K562 (cell line): Measurements from ENCODE around the gene ANKRD34A. TPM values are rescaled to one million over a fixed set of nuclear protein-coding genes. Genes with fewer than 3 reads are reported as not detected.

Source experiments
- polyA plus RNA-seq, 8 experiments: library from polyadenylated mRNA; depleted of rRNA in 4 of 8; stranded (reverse) in 5 of 8; unstranded in 3 of 8; fragments of >200 nt; fragmentation: Nextera tagmentation in 2 of 8; fragmentation: Illumina TruSeq in 1 of 8; extraction: Ambion mirVana in 2 of 8; extraction: Trizol in 1 of 8; gene quantifications; 2 replicates each; pipeline versions ENCODE4 v1.2.1 to v1.2.3, GENCODE V29; 2011 to 2014; ENCODE audit warnings: inconsistent platforms in 1 of 8, missing spikeins in 1 of 8
- total RNA-seq, 7 experiments: library from RNA; depleted of rRNA in 6 of 7; stranded (reverse); fragments of >200 nt in 6 of 7; fragmentation: Illumina TruSeq in 2 of 7; extraction: Trizol in 2 of 7; gene quantifications; 2 replicates each; pipeline versions ENCODE4 v1.2.1 to v1.2.3, GENCODE V29; 2011 to 2021; ENCODE audit warnings: low replicate concordance in 1 of 7

ANKRD34A gene
- total and polyA plus RNA-seq, 9 of the 15 experiments (the other 6 are each of a cell fraction or from before 2014, with no cell fraction given) = 0.06 to 1.6 (median 0.43) TPM

Other genes starting within 250 kb of the ANKRD34A start
Only the 7 nearest of the 14 such genes appear.
- gene ITGA10, start 54.5 kb downstream of the ANKRD34A start, total RNA-seq (2014; rRNA removed) = 0.05 TPM in 1 of 2 replicates, not detected in the other
- gene ITGA10, start 54.5 kb downstream of the ANKRD34A start, total RNA-seq (2014; rRNA removed; fragmentation: Illumina TruSeq; extraction: Trizol) = 0.11 and 0.35 TPM in 2 replicates
- gene ITGA10, start 54.5 kb downstream of the ANKRD34A start, total RNA-seq (2015; rRNA removed; fragmentation: Illumina TruSeq; extraction: Trizol) = 0.08 and 0.14 TPM in 2 replicates
- gene ITGA10, start 54.5 kb downstream of the ANKRD34A start, total RNA-seq (2021) = 0.09 and 0.20 TPM in 2 replicates
- gene ITGA10, start 54.5 kb downstream of the ANKRD34A start, polyA plus RNA-seq (2011; rRNA removed) = 0.14 and 0.26 TPM in 2 replicates
- 0.06 and 0.09 TPM in 2 replicates for gene ITGA10, start 54.5 kb downstream of the ANKRD34A start, polyA plus RNA-seq (2014; fragmentation: Illumina TruSeq; extraction: Trizol)
- gene ITGA10, start 54.5 kb downstream of the ANKRD34A start, polyA plus RNA-seq (2014; fragmentation: Nextera tagmentation; extraction: Ambion mirVana) = under 1 TPM; 0.08 TPM
- 0.01 and 0.65 TPM in 2 replicates for gene ITGA10, start 54.5 kb downstream of the ANKRD34A start, polyA plus RNA-seq (2014; rRNA removed)
- gene PEX11B, start 45.9 kb downstream of the ANKRD34A start, total RNA-seq (2014; rRNA removed) = 13.2 and 18.8 TPM in 2 replicates
- gene PEX11B, start 45.9 kb downstream of the ANKRD34A start, total RNA-seq (2014; rRNA removed; fragmentation: Illumina TruSeq; extraction: Trizol) = 16.9 and 18.1 TPM in 2 replicates
- 18.5 and 18.6 TPM in 2 replicates for gene PEX11B, start 45.9 kb downstream of the ANKRD34A start, total RNA-seq (2015; rRNA removed; fragmentation: Illumina TruSeq; extraction: Trizol)
- 18.9 and 21.2 TPM in 2 replicates for gene PEX11B, start 45.9 kb downstream of the ANKRD34A start, total RNA-seq (2021)
- gene PEX11B, start 45.9 kb downstream of the ANKRD34A start, polyA plus RNA-seq (2011; rRNA removed) = 60.0 and 60.3 TPM in 2 replicates
- 24.6 and 26.3 TPM in 2 replicates for gene PEX11B, start 45.9 kb downstream of the ANKRD34A start, polyA plus RNA-seq (2014; fragmentation: Illumina TruSeq; extraction: Trizol)
- 10 to 100 TPM; 42.3 to 52.7 TPM for gene PEX11B, start 45.9 kb downstream of the ANKRD34A start, polyA plus RNA-seq (2014; fragmentation: Nextera tagmentation; extraction: Ambion mirVana)
- 21.7 and 23.4 TPM in 2 replicates for gene PEX11B, start 45.9 kb downstream of the ANKRD34A start, polyA plus RNA-seq (2014; rRNA removed)
- 235 and 257 TPM in 2 replicates for gene RBM8A, start 37.1 kb downstream of the ANKRD34A start, total RNA-seq (2014; rRNA removed)
- gene RBM8A, start 37.1 kb downstream of the ANKRD34A start, total RNA-seq (2014; rRNA removed; fragmentation: Illumina TruSeq; extraction: Trizol) = 228 and 266 TPM in 2 replicates
- gene RBM8A, start 37.1 kb downstream of the ANKRD34A start, total RNA-seq (2015; rRNA removed; fragmentation: Illumina TruSeq; extraction: Trizol) = 283 and 291 TPM in 2 replicates
- 206 and 215 TPM in 2 replicates for gene RBM8A, start 37.1 kb downstream of the ANKRD34A start, total RNA-seq (2021)
- gene RBM8A, start 37.1 kb downstream of the ANKRD34A start, polyA plus RNA-seq (2011; rRNA removed) = 152 and 225 TPM in 2 replicates
- gene RBM8A, start 37.1 kb downstream of the ANKRD34A start, polyA plus RNA-seq (2014; fragmentation: Illumina TruSeq; extraction: Trizol) = 240 and 324 TPM in 2 replicates
- gene RBM8A, start 37.1 kb downstream of the ANKRD34A start, polyA plus RNA-seq (2014; fragmentation: Nextera tagmentation; extraction: Ambion mirVana) = 1,000 to 10,000 TPM in 1 of 2 experiments, 100 to 1,000 TPM in 1; 763 to 1,035 TPM
- gene RBM8A, start 37.1 kb downstream of the ANKRD34A start, polyA plus RNA-seq (2014; rRNA removed) = 301 and 311 TPM in 2 replicates
- 7.4 and 10.7 TPM in 2 replicates for gene LIX1L, start 6.6 kb downstream of the ANKRD34A start, total RNA-seq (2014; rRNA removed)
- gene LIX1L, start 6.6 kb downstream of the ANKRD34A start, total RNA-seq (2014; rRNA removed; fragmentation: Illumina TruSeq; extraction: Trizol) = 10.0 and 11.0 TPM in 2 replicates
- gene LIX1L, start 6.6 kb downstream of the ANKRD34A start, total RNA-seq (2015; rRNA removed; fragmentation: Illumina TruSeq; extraction: Trizol) = 11.7 and 12.9 TPM in 2 replicates
- gene LIX1L, start 6.6 kb downstream of the ANKRD34A start, total RNA-seq (2021) = 15.7 and 16.4 TPM in 2 replicates
- gene LIX1L, start 6.6 kb downstream of the ANKRD34A start, polyA plus RNA-seq (2011; rRNA removed) = 20.6 and 26.5 TPM in 2 replicates
- gene LIX1L, start 6.6 kb downstream of the ANKRD34A start, polyA plus RNA-seq (2014; fragmentation: Illumina TruSeq; extraction: Trizol) = 10.5 and 12.5 TPM in 2 replicates
- gene LIX1L, start 6.6 kb downstream of the ANKRD34A start, polyA plus RNA-seq (2014; fragmentation: Nextera tagmentation; extraction: Ambion mirVana) = 1 to 10 TPM; 4.6 to 9.2 TPM
- gene LIX1L, start 6.6 kb downstream of the ANKRD34A start, polyA plus RNA-seq (2014; rRNA removed) = 13.5 and 16.1 TPM in 2 replicates
- gene POLR3GL, start 115 bp upstream of the ANKRD34A start, total RNA-seq (2014; rRNA removed) = 28.5 and 29.6 TPM in 2 replicates
- 38.6 and 48.4 TPM in 2 replicates for gene POLR3GL, start 115 bp upstream of the ANKRD34A start, total RNA-seq (2014; rRNA removed; fragmentation: Illumina TruSeq; extraction: Trizol)
- gene POLR3GL, start 115 bp upstream of the ANKRD34A start, total RNA-seq (2015; rRNA removed; fragmentation: Illumina TruSeq; extraction: Trizol) = 35.2 and 38.2 TPM in 2 replicates
- gene POLR3GL, start 115 bp upstream of the ANKRD34A start, total RNA-seq (2021) = 17.3 and 21.1 TPM in 2 replicates
- gene POLR3GL, start 115 bp upstream of the ANKRD34A start, polyA plus RNA-seq (2011; rRNA removed) = 31.0 and 39.4 TPM in 2 replicates
- gene POLR3GL, start 115 bp upstream of the ANKRD34A start, polyA plus RNA-seq (2014; fragmentation: Illumina TruSeq; extraction: Trizol) = 47.6 and 47.9 TPM in 2 replicates
- 10 to 100 TPM; 14.6 to 21.7 TPM for gene POLR3GL, start 115 bp upstream of the ANKRD34A start, polyA plus RNA-seq (2014; fragmentation: Nextera tagmentation; extraction: Ambion mirVana)
- 36.1 and 48.4 TPM in 2 replicates for gene POLR3GL, start 115 bp upstream of the ANKRD34A start, polyA plus RNA-seq (2014; rRNA removed)
- 202 and 226 TPM in 2 replicates for gene TXNIP, start 32.0 kb upstream of the ANKRD34A start, total RNA-seq (2014; rRNA removed)
- 278 and 307 TPM in 2 replicates for gene TXNIP, start 32.0 kb upstream of the ANKRD34A start, total RNA-seq (2014; rRNA removed; fragmentation: Illumina TruSeq; extraction: Trizol)
- 217 and 235 TPM in 2 replicates for gene TXNIP, start 32.0 kb upstream of the ANKRD34A start, total RNA-seq (2015; rRNA removed; fragmentation: Illumina TruSeq; extraction: Trizol)
- 257 and 263 TPM in 2 replicates for gene TXNIP, start 32.0 kb upstream of the ANKRD34A start, total RNA-seq (2021)
- 499 and 553 TPM in 2 replicates for gene TXNIP, start 32.0 kb upstream of the ANKRD34A start, polyA plus RNA-seq (2011; rRNA removed)
- 253 and 295 TPM in 2 replicates for gene TXNIP, start 32.0 kb upstream of the ANKRD34A start, polyA plus RNA-seq (2014; fragmentation: Illumina TruSeq; extraction: Trizol)
- gene TXNIP, start 32.0 kb upstream of the ANKRD34A start, polyA plus RNA-seq (2014; fragmentation: Nextera tagmentation; extraction: Ambion mirVana) = 100 to 1,000 TPM; 120 to 237 TPM
- gene TXNIP, start 32.0 kb upstream of the ANKRD34A start, polyA plus RNA-seq (2014; rRNA removed) = 249 and 259 TPM in 2 replicates
- gene HJV, start 57.2 kb upstream of the ANKRD34A start, total RNA-seq (2014; rRNA removed) = 1.1 and 2.5 TPM in 2 replicates
- 2.1 and 3.3 TPM in 2 replicates for gene HJV, start 57.2 kb upstream of the ANKRD34A start, total RNA-seq (2014; rRNA removed; fragmentation: Illumina TruSeq; extraction: Trizol)
- gene HJV, start 57.2 kb upstream of the ANKRD34A start, total RNA-seq (2015; rRNA removed; fragmentation: Illumina TruSeq; extraction: Trizol) = 1.9 and 2.9 TPM in 2 replicates
- gene HJV, start 57.2 kb upstream of the ANKRD34A start, total RNA-seq (2021) = 2.1 and 2.9 TPM in 2 replicates
- 3.2 and 6.6 TPM in 2 replicates for gene HJV, start 57.2 kb upstream of the ANKRD34A start, polyA plus RNA-seq (2011; rRNA removed)
- gene HJV, start 57.2 kb upstream of the ANKRD34A start, polyA plus RNA-seq (2014; fragmentation: Illumina TruSeq; extraction: Trizol) = 2.7 and 3.0 TPM in 2 replicates
- gene HJV, start 57.2 kb upstream of the ANKRD34A start, polyA plus RNA-seq (2014; fragmentation: Nextera tagmentation; extraction: Ambion mirVana) = 1 to 10 TPM; 1.0 to 1.3 TPM
- 2.4 and 5.5 TPM in 2 replicates for gene HJV, start 57.2 kb upstream of the ANKRD34A start, polyA plus RNA-seq (2014; rRNA removed)